Transverse colon (tissue), 4 donors: ENCODE data around the gene POU2F2. TPM values are rescaled to one million over a fixed set of nuclear protein-coding genes. Genes with fewer than 3 reads are reported as not detected.

Experiments used
- DNase-seq: peaks from one replicate; pipeline ENCODE4 v3.0.0-alpha.2; 2019
- H3K27ac ChIP-seq, 4 donors: fragments of 200-600 bp; sonication (generic); 2 replicates each; pipeline ENCODE4 v1.5.1; 2016 to 2018; ENCODE audit warnings: inconsistent platforms in 4 of 4
- H3K27me3 ChIP-seq: fragments of 200-600 bp; sonication (generic); 2 replicates; pipeline ENCODE4 v1.5.1; 2017; ENCODE audit warnings: inconsistent platforms
- H3K36me3 ChIP-seq, 4 donors: fragments of 200-600 bp; sonication (generic); 2 replicates each; pipeline ENCODE4 v1.5.1; 2017 to 2019; ENCODE audit warnings: inconsistent platforms in 4 of 4
- H3K4me1 ChIP-seq, 4 donors: fragments of 200-600 bp; sonication (generic); 2 replicates each; pipeline ENCODE4 v1.5.1; 2017 to 2020; ENCODE audit warnings: inconsistent platforms in 4 of 4
- H3K4me3 ChIP-seq, 4 donors: fragments of 200-600 bp; sonication (generic); 1 replicate in 1 of 4; 2 replicates in 3 of 4; pipeline versions ENCODE4 v1.5.1 to v1.6.1; 2017 to 2019; ENCODE audit warnings: inconsistent platforms in 4 of 4
- H3K9me3 ChIP-seq, 2 donors: fragments of 200-600 bp; sonication (generic); 2 replicates each; pipeline ENCODE4 v1.5.1; 2017 to 2019; ENCODE audit warnings: inconsistent platforms in 2 of 2
- EP300 ChIP-seq: sonication (generic); formaldehyde crosslinking; IDR thresholded peaks from one replicate; pipeline ENCODE4 v1.6.1; 2017; ENCODE audit warnings: antibody characterized with exemption, low read depth
- POLR2A ChIP-seq: fragments of 450-650 bp; IDR thresholded peaks from one replicate; pipeline ENCODE4 v1.6.1; 2016; ENCODE audit warnings: antibody characterized with exemption, mild to moderate bottlenecking, moderate library complexity
- POLR2AphosphoS5 ChIP-seq, 3 donors: sonication (generic); formaldehyde crosslinking; IDR thresholded peaks; one replicate each; pipeline ENCODE4 v1.6.1; 2016; ENCODE audit warnings: antibody characterized with exemption in 3 of 3
- WGBS, 2 donors: methylation state at CpG; one replicate each; pipeline ENCODE4 v1.1.5; 2018; ENCODE audit warnings: low coverage in 1 of 2; 5-methylcytosine and 5-hydroxymethylcytosine counted together
- in situ Hi-C, 4 donors: fragments of 200-750 bp; cut with MboI; loops; one replicate each; pipeline versions ENCODE4 v1.15.0 to v1.15.1; 2017; ENCODE audit warnings: low sequenced_read_pairs in 3 of 4, low pct_ligation_motif_present in 1 of 4, low pct_unique_long_range_greater_than_20kb in 1 of 4
- intact Hi-C: fragments of 100-400 bp; cut with DNase I; formaldehyde crosslinking; loops from one replicate; pipeline ENCODE4 v1.15.1; 2023; ENCODE audit warnings: low total_unique reads
- total RNA-seq, 4 donors: library from RNA; depleted of rRNA; stranded (reverse); fragments of >200 nt; gene quantifications; one replicate each; pipeline ENCODE4 v1.1.0, GENCODE V29; 2016
- TF ChIP-seq, protein P1 (sequence below), 5 experiments: fragments of 200-600 bp in 3 of 5; fragments of 450-650 bp in 2 of 5; sonication (generic) in 3 of 5; IDR thresholded peaks; 1 replicate in 2 of 5; 2 replicates in 3 of 5; pipeline ENCODE4 v1.5.1; 2016 to 2017; ENCODE audit warnings: antibody characterized with exemption in 5 of 5, inconsistent platforms in 3 of 5, mild to moderate bottlenecking in 2 of 5, moderate library complexity in 1 of 5

Gene POU2F2
- total RNA-seq, 4 donors from 2014 or later, result 0.96 to 7.1 (median 3.4) TPM

DNA sequence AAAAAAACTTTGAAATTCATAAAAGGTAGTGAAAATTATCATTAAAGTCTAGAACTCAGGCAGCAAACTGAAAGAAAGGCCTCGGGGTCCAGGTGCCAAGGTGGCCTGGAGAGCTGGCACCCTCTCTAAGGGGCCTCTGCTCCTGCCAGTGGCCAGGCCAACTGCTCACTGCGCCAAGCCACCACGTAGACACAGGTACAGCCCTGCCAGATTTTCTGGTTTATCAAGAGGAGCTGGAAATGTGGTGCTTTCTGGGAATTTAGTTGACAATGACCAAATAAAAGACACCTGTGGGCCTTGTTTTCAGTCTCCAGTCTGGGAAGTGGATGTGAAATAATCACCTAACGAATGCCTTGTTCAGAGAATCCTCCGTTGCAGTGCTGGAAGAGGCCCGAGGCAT is 33.5 kb downstream of the POU2F2 start:
- Histone ChIP-seq H3K4me3 (no peak overlapping the region), H3K36me3 (no peaks in the 10 kb centered on the region), H3K9me3 (no peaks in the 10 kb centered on the region), H3K27me3 (no peaks in the 10 kb centered on the region), H3K27ac (no peak overlapping the region), H3K4me1 (peaks cover 0 to 7% (median under 1%) of the 10 kb centered on the region in 4 donors)
- intact Hi-C loops, result no loop called here
- WGBS, 2 donors, result 60 to 86% methylated on average over 3 to 6 of the region's 6 CpGs
- in situ Hi-C loops, result no loop called here
- TF ChIP-seq, protein P1, sequence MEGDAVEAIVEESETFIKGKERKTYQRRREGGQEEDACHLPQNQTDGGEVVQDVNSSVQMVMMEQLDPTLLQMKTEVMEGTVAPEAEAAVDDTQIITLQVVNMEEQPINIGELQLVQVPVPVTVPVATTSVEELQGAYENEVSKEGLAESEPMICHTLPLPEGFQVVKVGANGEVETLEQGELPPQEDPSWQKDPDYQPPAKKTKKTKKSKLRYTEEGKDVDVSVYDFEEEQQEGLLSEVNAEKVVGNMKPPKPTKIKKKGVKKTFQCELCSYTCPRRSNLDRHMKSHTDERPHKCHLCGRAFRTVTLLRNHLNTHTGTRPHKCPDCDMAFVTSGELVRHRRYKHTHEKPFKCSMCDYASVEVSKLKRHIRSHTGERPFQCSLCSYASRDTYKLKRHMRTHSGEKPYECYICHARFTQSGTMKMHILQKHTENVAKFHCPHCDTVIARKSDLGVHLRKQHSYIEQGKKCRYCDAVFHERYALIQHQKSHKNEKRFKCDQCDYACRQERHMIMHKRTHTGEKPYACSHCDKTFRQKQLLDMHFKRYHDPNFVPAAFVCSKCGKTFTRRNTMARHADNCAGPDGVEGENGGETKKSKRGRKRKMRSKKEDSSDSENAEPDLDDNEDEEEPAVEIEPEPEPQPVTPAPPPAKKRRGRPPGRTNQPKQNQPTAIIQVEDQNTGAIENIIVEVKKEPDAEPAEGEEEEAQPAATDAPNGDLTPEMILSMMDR (IDR thresholded peaks at IDR 0.05), result no peak
- TF ChIP-seq EP300, result no peak
- no peak for TF ChIP-seq POLR2A
- TF ChIP-seq POLR2AphosphoS5 (IDR thresholded peaks at IDR 0.05), result no peak
- no peak for DNase-seq

DNA sequence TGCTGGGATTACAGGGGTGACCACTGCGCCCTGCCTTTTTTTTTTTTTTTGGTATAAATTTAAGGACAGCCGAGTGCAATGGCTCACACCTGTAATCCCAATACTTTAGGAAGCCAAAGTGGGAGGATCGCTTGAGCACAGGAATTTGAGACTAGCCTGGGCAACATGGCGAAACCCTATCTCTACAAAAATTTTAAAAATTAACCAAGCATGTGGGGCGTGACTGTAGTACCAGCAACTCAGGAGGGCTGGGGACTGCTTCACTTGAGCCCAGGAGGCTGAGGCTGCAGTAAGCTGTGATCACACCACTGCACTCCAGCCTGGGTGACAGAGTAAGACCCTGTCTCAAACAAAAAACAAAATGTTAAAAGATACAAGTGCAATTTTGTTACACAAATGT is 34.8 kb downstream of the POU2F2 start:
- DNase-seq, result no peak
- in situ Hi-C loops, result no loop called here
- 81 to 91% methylated on average over 3 to 5 of the region's 5 CpGs for WGBS, 2 donors
- Histone ChIP-seq H3K27me3 (no peaks in the 10 kb centered on the region), H3K4me1 (peaks cover 0 to 9% (median 2%) of the 10 kb centered on the region in 4 donors), H3K27ac (no peak overlapping the region), H3K36me3 (no peaks in the 10 kb centered on the region), H3K4me3 (no peak overlapping the region), H3K9me3 (no peaks in the 10 kb centered on the region)
- TF ChIP-seq EP300, result no peak
- TF ChIP-seq, protein P1 (IDR thresholded peaks at IDR 0.05), result no peak
- no peak for TF ChIP-seq POLR2A
- no peak for TF ChIP-seq POLR2AphosphoS5 (IDR thresholded peaks at IDR 0.05)
- intact Hi-C loops, result no loop called here

DNA sequence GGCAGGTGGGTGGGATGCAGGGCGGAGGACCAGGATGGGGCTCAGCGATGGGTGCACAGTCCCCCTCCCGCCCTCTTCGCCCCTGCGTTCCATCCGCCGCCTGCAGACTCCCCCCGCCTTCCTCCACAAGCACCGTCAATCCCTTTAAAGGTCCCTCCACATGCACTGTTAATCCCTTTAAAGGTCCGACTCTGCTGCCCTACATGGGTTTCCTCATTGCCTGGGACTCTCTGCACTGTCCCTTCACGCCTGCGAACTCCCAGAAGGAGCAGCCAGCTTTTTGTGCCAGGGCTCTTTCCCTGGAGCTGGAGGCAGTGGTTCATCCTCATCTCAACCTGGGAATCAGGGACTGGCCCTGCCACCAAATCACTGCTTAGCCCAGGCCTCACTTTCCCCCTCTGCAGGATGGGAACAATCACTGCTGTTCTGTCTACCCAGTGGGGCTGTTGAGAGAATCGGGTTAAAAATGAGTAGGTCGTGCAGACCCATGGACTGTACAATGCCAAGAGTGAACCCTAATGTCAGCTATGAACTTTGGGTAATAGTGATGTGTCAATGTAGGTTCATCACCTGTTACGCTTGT is 35.9 kb downstream of the POU2F2 start:
- H3K4me3 ChIP-seq, result peak overlapping the region in 2 of 4 donors; percentile 8 to 19
- TF ChIP-seq, protein P1 (IDR thresholded peaks at IDR 0.05), result no peak
- no peak for TF ChIP-seq EP300
- TF ChIP-seq POLR2AphosphoS5 (IDR thresholded peaks at IDR 0.05), result no peak
- no peak for TF ChIP-seq POLR2A
- peak overlapping the region in 1 of 4 donors; percentile 48 for H3K27ac ChIP-seq
- in situ Hi-C loops, result no loop called here
- DNase-seq, result no peak
- no peaks in the 10 kb centered on the region for H3K27me3 ChIP-seq
- no peaks in the 10 kb centered on the region for H3K9me3 ChIP-seq
- H3K4me1 ChIP-seq, result peaks cover 8 to 18% (median 11%) of the 10 kb centered on the region in 4 donors
- WGBS, 2 donors, result 64% methylated on average over 15 of the region's 15 CpGs; no CpG with 5 or more reads in 1 of the 2 donors
- intact Hi-C loops, result no loop called here
- no peaks in the 10 kb centered on the region for H3K36me3 ChIP-seq

DNA sequence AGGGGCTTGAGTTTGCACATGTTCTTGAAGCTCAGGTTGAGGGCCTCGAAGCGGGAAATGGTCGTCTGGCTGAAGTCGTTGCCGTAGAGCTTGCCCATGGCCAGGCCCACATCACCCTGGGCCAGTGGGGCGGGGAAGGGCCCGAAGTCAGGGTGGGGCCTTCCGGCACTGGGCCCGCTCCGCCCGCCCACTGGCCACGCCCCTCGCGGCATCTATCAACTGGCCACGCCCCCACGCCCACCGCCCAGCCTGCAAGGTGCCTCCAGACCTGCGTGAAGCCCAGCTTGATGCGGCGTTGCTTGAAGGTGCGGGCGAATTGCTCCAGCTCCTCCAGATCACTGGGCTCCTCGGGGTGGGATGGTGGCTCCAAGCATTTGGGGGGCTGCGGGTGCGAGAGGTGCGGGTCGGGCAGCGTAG is 36.4 kb downstream of the POU2F2 start:
- Histone ChIP-seq H3K9me3 (no peaks in the 10 kb centered on the region), H3K27me3 (no peaks in the 10 kb centered on the region), H3K4me1 (peaks cover 8 to 18% (median 12%) of the 10 kb centered on the region in 4 donors), H3K4me3 (peak overlapping the region in 2 of 4 donors; percentile 8 to 19), H3K36me3 (no peaks in the 10 kb centered on the region), H3K27ac (peak overlapping the region in 1 of 4 donors; percentile 48)
- TF ChIP-seq POLR2A, result no peak
- no peak for TF ChIP-seq POLR2AphosphoS5 (IDR thresholded peaks at IDR 0.05)
- TF ChIP-seq, protein P1 (IDR thresholded peaks at IDR 0.05), result no peak
- TF ChIP-seq EP300, result no peak
- in situ Hi-C loops, result no loop called here
- no peak for DNase-seq
- intact Hi-C loops, result no loop called here
- 53% methylated on average over 18 of the region's 28 CpGs; no CpG with 5 or more reads in 1 of the 2 donors for WGBS, 2 donors
